ENCODE data around the gene FER. TPM values are rescaled to one million over a fixed set of nuclear protein-coding genes. Genes with fewer than 3 reads are reported as not detected.
"Not testable (repeated sequence)": the region's sequence is repeated elsewhere in the genome, so short reads cannot be mapped to it uniquely, and the experiment has no call there.

FER gene
- total RNA-seq, 4 donors from 2014 or later, result 2.2 to 7.5 (median 3.7) TPM

- ATAC-seq (no peak), DNase-seq (no peak)
- Histone ChIP-seq H3K36me3 (no peaks in the 10 kb centered on the region), H3K4me1 (peaks cover 0 to 4% of the 10 kb centered on the region in 2 donors), H3K4me3 (no peak overlapping the region), H3K27me3 (no peaks in the 10 kb centered on the region), H3K27ac (no peak overlapping the region), H3K9me3 (no peaks in the 10 kb centered on the region)
- in situ Hi-C loops (cut with MboI; ENCODE audit: low sequenced_read_pairs in 4 of 4), result no loop called here
- intact Hi-C loops (cut with DNase I; ENCODE audit: low total_unique reads), result no loop called here
- no peak for TF ChIP-seq CTCF (IDR thresholded peaks at IDR 0.05 in 4 of 5, conservative IDR thresholded peaks at IDR 0.05 in 1 of 5)
- no peak for TF ChIP-seq POLR2A (IDR thresholded peaks at IDR 0.05)
These were observed 74.7 kb downstream of the FER start for GRCh38 chr5:108822211-108822947.

GRCh38 chr5:108827131-108827530, 79.4 kb downstream of the FER start:
- in situ Hi-C loops (cut with MboI; ENCODE audit: low sequenced_read_pairs in 4 of 4), result no loop called here
- DNase-seq (no peak), ATAC-seq (no peak)
- H3K27ac ChIP-seq, result no peak overlapping the region
- TF ChIP-seq POLR2A (IDR thresholded peaks at IDR 0.05) (no peak), CTCF (IDR thresholded peaks at IDR 0.05 in 4 of 5, conservative IDR thresholded peaks at IDR 0.05 in 1 of 5) (no peak)
- H3K9me3 ChIP-seq, result no peaks in the 10 kb centered on the region
- no peak overlapping the region for H3K4me3 ChIP-seq
- no peaks in the 10 kb centered on the region for H3K27me3 ChIP-seq
- intact Hi-C loops (cut with DNase I; ENCODE audit: low total_unique reads), result no loop called here
- no peaks in the 10 kb centered on the region for H3K4me1 ChIP-seq
- no peaks in the 10 kb centered on the region for H3K36me3 ChIP-seq

GRCh38 chr5:108830705-108831276, 83.1 kb downstream of the FER start:
- Histone ChIP-seq H3K4me1 (no peaks in the 10 kb centered on the region), H3K27ac (no peak overlapping the region), H3K4me3 (no peak overlapping the region), H3K36me3 (no peaks in the 10 kb centered on the region), H3K27me3 (no peaks in the 10 kb centered on the region), H3K9me3 (no peaks in the 10 kb centered on the region)
- no peak for ATAC-seq
- in situ Hi-C loops (cut with MboI; ENCODE audit: low sequenced_read_pairs in 4 of 4) (no loop called here), intact Hi-C loops (cut with DNase I; ENCODE audit: low total_unique reads) (no loop called here)
- DNase-seq, result no peak
- no peak for TF ChIP-seq CTCF (IDR thresholded peaks at IDR 0.05 in 4 of 5, conservative IDR thresholded peaks at IDR 0.05 in 1 of 5)
- no peak for TF ChIP-seq POLR2A (IDR thresholded peaks at IDR 0.05)

GRCh38 chr5:108836492-108836891, 88.8 kb downstream of the FER start:
- Histone ChIP-seq H3K27ac (no peak overlapping the region), H3K4me3 (no peak overlapping the region), H3K9me3 (no peaks in the 10 kb centered on the region), H3K36me3 (no peaks in the 10 kb centered on the region), H3K27me3 (no peaks in the 10 kb centered on the region), H3K4me1 (no peaks in the 10 kb centered on the region)
- no peak for TF ChIP-seq POLR2A (IDR thresholded peaks at IDR 0.05)
- TF ChIP-seq CTCF (IDR thresholded peaks at IDR 0.05 in 4 of 5, conservative IDR thresholded peaks at IDR 0.05 in 1 of 5), result no peak
- no peak for ATAC-seq
- in situ Hi-C loops (cut with MboI; ENCODE audit: low sequenced_read_pairs in 4 of 4), result no loop called here
- intact Hi-C loops (cut with DNase I; ENCODE audit: low total_unique reads), result no loop called here
- no peak for DNase-seq

GRCh38 chr5:108842260-108842941, 94.7 kb downstream of the FER start:
- DNase-seq; H3K27me3 ChIP-seq; H3K36me3 ChIP-seq; H3K9me3 ChIP-seq; H3K4me1 ChIP-seq; intact Hi-C loops (cut with DNase I; ENCODE audit: low total_unique reads); ATAC-seq; H3K27ac ChIP-seq; in situ Hi-C loops (cut with MboI; ENCODE audit: low sequenced_read_pairs in 4 of 4); H3K4me3 ChIP-seq: not testable (repeated sequence)

- intact Hi-C loops (cut with DNase I; ENCODE audit: low total_unique reads); H3K4me1 ChIP-seq; H3K4me3 ChIP-seq; ATAC-seq; H3K9me3 ChIP-seq; in situ Hi-C loops (cut with MboI; ENCODE audit: low sequenced_read_pairs in 4 of 4); DNase-seq; H3K27ac ChIP-seq; H3K36me3 ChIP-seq; H3K27me3 ChIP-seq: not testable (repeated sequence)
These were observed 103.4 kb downstream of the FER start for GRCh38 chr5:108851129-108851528.

Measured in gastrocnemius medialis (tissue), 4 donors.